ENCODE measurements around the gene UBE4A.

UBE4A gene

GRCh38 chr11:118340449-118340848 is 19.0 kb upstream of the UBE4A start:
- DNase-seq (ENCODE audit: extremely low read depth in 1 of 2, low read depth in 1 of 2), result no peak

DNA sequence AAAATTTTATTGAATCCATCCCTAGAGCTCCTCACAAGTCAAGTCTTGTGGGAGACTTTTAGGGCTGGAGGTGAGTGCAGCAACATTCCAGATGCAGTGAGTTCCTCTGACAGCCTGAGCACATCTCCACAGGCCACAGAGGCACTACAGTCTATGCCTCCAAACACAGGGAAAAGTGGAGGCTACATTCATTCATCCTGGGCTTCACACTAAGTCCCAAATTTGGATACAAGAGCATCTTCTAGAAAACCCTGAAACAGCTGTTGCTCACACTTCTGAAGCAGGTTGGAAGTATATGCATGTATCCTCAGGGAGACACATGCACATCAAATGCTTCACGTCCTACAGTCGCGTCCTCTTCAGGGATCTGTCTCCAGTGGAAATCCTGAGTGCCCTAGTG is 18.1 kb upstream of the UBE4A start:
- no peak for DNase-seq (ENCODE audit: extremely low read depth in 1 of 2, low read depth in 1 of 2)

DNA sequence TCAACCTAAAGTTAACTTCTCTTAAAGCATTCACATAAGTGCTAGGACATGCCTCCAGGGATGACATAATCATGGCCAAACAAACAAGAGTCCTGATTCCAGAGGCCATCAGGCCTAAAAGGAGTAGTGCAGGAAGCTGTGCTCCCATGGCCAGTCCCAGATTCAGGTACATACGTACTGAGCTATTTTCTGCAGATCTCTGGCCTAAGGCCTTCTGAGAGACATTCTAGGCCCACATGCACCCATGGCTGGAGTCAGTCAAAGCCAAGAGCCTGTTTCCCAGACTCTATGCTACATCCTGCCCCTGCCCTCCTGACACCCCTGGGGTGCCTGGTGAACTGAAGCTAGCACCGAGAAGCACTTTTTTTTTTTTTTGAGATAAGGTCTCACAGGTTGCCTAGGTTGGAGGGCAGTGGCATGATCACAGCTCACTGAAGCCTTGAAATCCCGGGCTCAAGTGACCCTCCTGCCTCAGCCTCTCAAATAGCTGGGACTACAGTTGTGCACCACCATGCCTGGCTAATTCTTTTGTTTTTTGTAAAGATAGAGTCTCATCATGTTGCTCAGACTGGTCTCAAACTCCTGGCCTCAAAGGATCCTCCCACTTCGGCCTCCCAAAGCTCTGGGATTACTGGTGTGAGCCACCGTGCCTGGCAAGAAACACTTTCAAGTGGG is 17.4 kb upstream of the UBE4A start:
- DNase-seq (ENCODE audit: extremely low read depth in 1 of 2, low read depth in 1 of 2), result no peak

GRCh38 chr11:118342503-118343161 is 16.8 kb upstream of the UBE4A start, which contains the start of gene CD3D:
Gene CD3D, minus strand, starts transcription at chr11:118342705. Its CDS starts 98 bp downstream, at chr11:118342607.
- DNase-seq (ENCODE audit: extremely low read depth in 1 of 2, low read depth in 1 of 2), result peak in 1 of 2 donors; percentile 73

DNA sequence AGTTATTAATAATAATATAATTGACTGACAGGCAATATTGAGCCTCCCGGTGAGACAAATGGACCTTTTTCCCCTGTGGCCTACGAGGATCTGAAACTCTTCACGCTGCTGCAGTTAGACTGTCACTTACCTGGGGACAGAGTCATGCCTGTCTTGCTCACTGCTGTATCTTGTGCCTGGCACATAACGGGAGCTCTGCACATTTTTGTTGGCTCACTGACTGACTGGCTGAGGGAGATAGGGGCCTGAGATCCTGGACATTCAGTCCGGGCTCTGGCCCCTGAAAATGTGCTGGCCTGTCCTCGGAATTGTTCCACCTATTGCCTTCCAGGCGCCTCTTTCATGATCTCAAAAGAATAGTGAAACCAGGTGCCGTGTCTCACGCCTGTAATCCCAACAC is 16.2 kb upstream of the UBE4A start:
- no peak for DNase-seq (ENCODE audit: extremely low read depth in 1 of 2, low read depth in 1 of 2)

DNA sequence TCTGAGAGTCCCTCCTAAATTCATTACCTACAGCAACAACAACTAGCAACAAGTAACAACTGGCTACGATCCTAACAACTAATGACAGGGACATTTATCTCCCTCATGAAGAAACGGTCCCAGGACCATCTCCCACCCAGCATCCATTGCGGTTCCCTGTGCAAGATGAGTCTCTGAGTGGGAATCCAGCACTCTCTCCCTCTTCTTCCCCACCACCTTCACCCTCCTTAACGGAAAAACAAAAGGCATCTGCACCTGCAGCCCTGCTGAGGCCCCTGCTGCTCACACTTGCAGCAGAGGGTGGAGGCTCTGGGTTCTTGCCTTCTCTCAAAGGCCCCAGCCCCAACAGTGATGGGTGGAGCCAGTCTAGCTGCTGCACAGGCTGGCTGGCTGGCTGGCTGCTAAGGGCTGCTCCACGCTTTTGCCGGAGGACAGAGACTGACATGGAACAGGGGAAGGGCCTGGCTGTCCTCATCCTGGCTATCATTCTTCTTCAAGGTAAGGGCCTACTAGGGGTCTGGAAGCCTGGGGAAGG is 15.4 kb upstream of the UBE4A start, which contains the start of gene CD3G:
Gene CD3G (plus strand): TSS at position 364 of the 535 bp plus-strand sequence. CDS start 80 bp downstream, at position 444.
- peak; percentile 53 to 71 for DNase-seq (ENCODE audit: extremely low read depth in 1 of 2, low read depth in 1 of 2)

DNA sequence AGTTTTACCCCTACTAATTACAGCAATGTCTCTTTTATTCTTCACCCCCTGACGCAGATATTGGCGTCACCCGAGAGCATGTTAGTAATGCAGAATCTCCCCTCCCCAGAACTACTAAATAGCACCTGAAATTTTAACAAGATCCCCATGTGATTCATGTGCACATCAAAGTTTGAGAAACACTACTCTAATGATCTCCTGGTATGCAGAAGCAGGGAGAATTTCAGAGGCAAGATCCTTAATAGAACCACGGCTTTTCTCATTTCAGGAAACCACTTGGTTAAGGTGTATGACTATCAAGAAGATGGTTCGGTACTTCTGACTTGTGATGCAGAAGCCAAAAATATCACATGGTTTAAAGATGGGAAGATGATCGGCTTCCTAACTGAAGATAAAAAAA is 9.9 kb upstream of the UBE4A start:
- DNase-seq (ENCODE audit: extremely low read depth in 1 of 2, low read depth in 1 of 2), result no peak

DNA sequence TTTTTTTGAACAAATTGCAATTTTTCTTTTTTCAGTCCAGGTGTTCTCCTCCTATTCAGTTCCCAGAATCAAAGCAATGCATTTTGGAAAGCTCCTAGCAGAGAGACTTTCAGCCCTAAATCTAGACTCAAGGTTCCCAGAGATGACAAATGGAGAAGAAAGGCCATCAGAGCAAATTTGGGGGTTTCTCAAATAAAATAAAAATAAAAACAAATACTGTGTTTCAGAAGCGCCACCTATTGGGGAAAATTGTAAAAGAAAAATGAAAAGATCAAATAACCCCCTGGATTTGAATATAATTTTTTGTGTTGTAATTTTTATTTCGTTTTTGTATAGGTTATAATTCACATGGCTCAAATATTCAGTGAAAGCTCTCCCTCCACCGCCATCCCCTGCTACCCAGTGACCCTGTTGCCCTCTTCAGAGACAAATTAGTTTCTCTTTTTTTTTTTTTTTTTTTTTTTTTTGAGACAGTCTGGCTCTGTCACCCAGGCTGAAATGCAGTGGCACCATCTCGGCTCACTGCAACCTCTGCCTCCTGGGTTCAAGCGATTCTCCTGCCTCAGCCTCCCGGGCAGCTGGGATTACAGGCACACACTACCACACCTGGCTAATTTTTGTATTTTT is 6.2 kb upstream of the UBE4A start:
- no peak for DNase-seq (ENCODE audit: extremely low read depth in 1 of 2, low read depth in 1 of 2)

DNA sequence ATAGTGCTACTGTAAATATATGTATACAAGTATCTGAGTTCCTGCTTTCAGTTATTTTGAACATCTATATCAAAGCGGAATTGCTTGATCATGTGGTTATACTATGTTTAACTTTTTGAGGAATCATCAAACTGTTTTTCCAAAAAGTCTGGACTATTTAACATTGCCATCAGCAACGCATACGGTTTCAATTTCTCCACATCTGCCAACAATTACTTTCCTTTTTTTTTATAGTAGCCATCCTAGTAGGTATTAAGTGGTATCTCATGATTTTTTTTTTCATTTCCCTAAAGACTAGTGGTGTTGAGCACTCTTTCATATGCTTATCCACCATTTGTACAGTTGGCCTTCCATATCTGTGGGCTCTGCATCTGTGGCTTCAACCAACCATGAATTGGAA is 1.3 kb upstream of the UBE4A start:
- DNase-seq (ENCODE audit: extremely low read depth in 1 of 2, low read depth in 1 of 2), result no peak

GRCh38 chr11:118364956-118365615 is 5.7 kb downstream of the UBE4A start:
- no peak for DNase-seq (ENCODE audit: extremely low read depth in 1 of 2, low read depth in 1 of 2)

- no peak for DNase-seq (ENCODE audit: extremely low read depth in 1 of 2, low read depth in 1 of 2)
These were observed 6.9 kb downstream of the UBE4A start for GRCh38 chr11:118366287-118366686.

GRCh38 chr11:118370774-118371173 is 11.4 kb downstream of the UBE4A start:
- DNase-seq (ENCODE audit: extremely low read depth in 1 of 2, low read depth in 1 of 2), result no peak

- no peak for DNase-seq (ENCODE audit: extremely low read depth in 1 of 2, low read depth in 1 of 2)
These were observed 13.9 kb downstream of the UBE4A start for GRCh38 chr11:118373263-118373662.

- no peak for DNase-seq (ENCODE audit: extremely low read depth in 1 of 2, low read depth in 1 of 2)
These were observed 14.5 kb downstream of the UBE4A start for GRCh38 chr11:118373871-118374270.

GRCh38 chr11:118374729-118375128 is 15.3 kb downstream of the UBE4A start:
- no peak for DNase-seq (ENCODE audit: extremely low read depth in 1 of 2, low read depth in 1 of 2)

DNA sequence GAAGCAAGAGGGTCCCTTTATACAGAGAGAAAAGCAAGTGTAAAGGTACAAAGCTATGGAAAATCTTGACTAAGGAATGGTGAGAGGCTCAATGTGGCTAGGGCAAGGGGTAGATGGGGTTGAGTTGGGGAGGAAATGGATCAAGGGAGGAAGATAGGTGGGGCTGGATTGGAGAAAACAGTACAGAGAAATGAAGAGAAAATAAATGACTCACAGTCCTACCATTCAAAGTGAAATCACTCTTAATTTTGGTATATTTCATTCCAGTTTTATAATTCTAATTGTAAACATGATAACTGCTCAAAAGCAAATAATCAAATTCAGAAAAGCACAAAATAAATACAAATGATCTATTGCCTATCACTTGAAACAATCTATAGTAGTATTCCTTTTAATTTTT is 16.6 kb downstream of the UBE4A start:
- DNase-seq (ENCODE audit: extremely low read depth in 1 of 2, low read depth in 1 of 2), result no peak

DNA sequence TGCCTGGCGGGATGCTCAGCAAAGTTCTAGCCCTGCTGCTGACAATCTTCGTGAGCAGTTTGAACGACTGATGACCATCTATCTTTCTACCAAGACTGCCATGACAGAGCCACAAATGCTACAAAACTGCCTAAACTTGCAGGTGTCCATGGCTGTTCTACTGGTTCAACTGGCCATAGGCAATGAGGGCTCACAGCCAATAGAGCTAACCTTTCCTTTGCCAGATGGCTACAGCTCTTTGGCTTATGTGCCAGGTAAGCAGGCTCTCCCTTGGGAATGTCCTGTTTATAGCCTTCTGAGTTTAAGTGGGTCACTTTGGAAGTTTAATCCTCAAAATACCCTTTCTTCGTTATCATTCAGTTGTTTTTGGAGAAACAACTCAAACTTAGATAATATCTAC is 20.1 kb downstream of the UBE4A start:
- no peak for DNase-seq (ENCODE audit: extremely low read depth in 1 of 2, low read depth in 1 of 2)

- no peak for DNase-seq (ENCODE audit: extremely low read depth in 1 of 2, low read depth in 1 of 2)
These were observed 21.2 kb downstream of the UBE4A start for GRCh38 chr11:118380571-118380970.

DNA sequence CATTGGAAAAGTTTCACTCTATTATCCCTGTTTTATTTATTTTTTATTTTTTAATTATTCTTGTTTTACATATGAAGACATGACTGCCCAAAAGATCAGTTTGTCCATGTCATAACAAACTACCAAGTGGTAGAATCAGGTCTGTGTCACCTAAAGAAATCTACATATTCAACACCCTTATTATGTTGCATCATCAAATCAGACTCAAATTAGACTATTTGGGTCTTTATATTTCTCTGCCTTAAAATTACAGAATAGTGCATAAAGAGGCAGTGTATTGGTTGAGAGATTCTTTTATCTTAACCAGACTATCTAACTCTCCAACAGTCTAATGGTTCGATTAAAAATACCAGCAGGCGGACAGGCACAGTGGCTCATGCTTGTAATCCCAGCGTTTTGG is 23.6 kb downstream of the UBE4A start:
- no peak for DNase-seq (ENCODE audit: extremely low read depth in 1 of 2, low read depth in 1 of 2)

DNA sequence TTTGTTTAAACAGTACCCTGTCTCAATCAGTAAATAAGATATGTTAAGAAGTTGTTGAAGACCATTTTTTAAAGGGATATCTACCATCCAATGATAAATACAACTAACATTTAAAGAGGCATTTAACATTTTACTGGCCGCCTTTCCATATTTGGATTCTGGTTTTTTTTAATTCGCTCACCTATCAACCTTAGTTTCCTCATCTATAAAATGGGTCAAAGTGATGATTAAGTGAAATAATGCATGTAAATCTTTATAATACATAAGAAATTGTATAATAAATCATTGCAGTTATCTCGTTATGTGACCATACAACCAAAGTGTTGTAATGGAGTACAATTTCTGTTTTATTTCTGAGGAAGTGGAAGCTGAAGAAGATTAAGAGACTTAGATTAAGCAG is 24.3 kb downstream of the UBE4A start:
- no peak for DNase-seq (ENCODE audit: extremely low read depth in 1 of 2, low read depth in 1 of 2)

- DNase-seq (ENCODE audit: extremely low read depth in 1 of 2, low read depth in 1 of 2), result no peak
These were observed 36.7 kb downstream of the UBE4A start for GRCh38 chr11:118396097-118396501.

Measured in stimulated activated CD8-positive, alpha-beta memory T cell treated with anti-CD3 and anti-CD28 coated beads, Interleukin-7, amount 100 ng/mL, for 48 hours (primary cell).